Effector CD4-positive, alpha-beta T cell (primary cell): ENCODE results near the gene CREB3.

Experiments
- DNase-seq: peaks from one replicate; pipeline ENCODE4 v3.0.0-alpha.2; 2020

The CREB3 gene

DNA sequence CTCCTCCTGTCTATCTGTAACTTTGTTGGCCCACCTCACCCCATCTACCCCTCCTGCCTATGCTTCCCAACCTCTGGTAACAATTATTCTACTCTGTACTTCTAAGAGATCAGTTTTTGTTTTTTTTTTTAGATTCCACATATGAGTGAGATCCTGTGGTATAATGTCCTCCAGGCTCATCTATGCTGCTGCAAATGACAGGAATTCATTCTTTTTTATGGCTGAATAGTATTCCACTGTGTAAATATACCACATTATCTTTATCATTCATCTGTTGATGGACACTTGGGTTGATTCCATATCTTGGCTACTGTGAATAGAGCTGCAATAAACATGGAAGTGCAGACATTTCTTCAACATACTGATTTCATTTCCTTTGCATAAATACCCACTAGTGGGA, 51.0 kb downstream of the CREB3 start:
- DNase-seq = no peak
